Esophagus muscularis mucosa (tissue), 4 donors: ENCODE measurements around the gene ALCAM. TPM values are rescaled to one million over a fixed set of nuclear protein-coding genes. Genes with fewer than 3 reads are reported as not detected.

ENCODE experiments used
- DNase-seq: peaks from one replicate; pipeline ENCODE4 v3.0.0-alpha.2; 2017; ENCODE audit errors: extremely low spot score
- H3K27ac ChIP-seq, 4 donors: fragments of 200-600 bp; sonication (generic); replicated peaks in 1 of 4; 1 replicate in 3 of 4; 2 replicates in 1 of 4; pipeline ENCODE4 v1.5.1; 2016 to 2019; ENCODE audit warnings: mild to moderate bottlenecking in 1 of 4
- H3K27me3 ChIP-seq, 4 donors: fragments of 200-600 bp; sonication (generic); one replicate each; pipeline versions ENCODE4 v1.5.1 to v1.6.0; 2016 to 2019
- H3K36me3 ChIP-seq, 4 donors: fragments of 200-600 bp; sonication (generic); one replicate each; pipeline ENCODE4 v1.5.1; 2016 to 2019
- H3K4me1 ChIP-seq, 4 donors: fragments of 200-600 bp; sonication (generic); one replicate each; pipeline ENCODE4 v1.5.1; 2016 to 2019
- H3K4me3 ChIP-seq, 4 donors: fragments of 200-600 bp; sonication (generic); 1 replicate in 2 of 4; 2 replicates in 2 of 4; pipeline ENCODE4 v1.5.1; 2016 to 2019; ENCODE audit warnings: mild to moderate bottlenecking in 4 of 4, moderate library complexity in 1 of 4
- H3K9me3 ChIP-seq, 4 donors: fragments of 200-600 bp; sonication (generic); 1 replicate in 3 of 4; 2 replicates in 1 of 4; pipeline ENCODE4 v1.5.1; 2016 to 2019
- EP300 ChIP-seq: sonication (generic); formaldehyde crosslinking; IDR thresholded peaks from one replicate; pipeline ENCODE4 v1.6.1; 2017; ENCODE audit warnings: antibody characterized with exemption
- POLR2A ChIP-seq: fragments of 450-650 bp; IDR thresholded peaks from one replicate; pipeline ENCODE4 v1.6.1; 2017; ENCODE audit warnings: antibody characterized with exemption, moderate library complexity, mild to moderate bottlenecking, low read depth
- POLR2AphosphoS5 ChIP-seq, 2 donors: sonication (generic); formaldehyde crosslinking; IDR thresholded peaks; one replicate each; pipeline ENCODE4 v1.6.1; 2017; ENCODE audit warnings: antibody characterized with exemption in 2 of 2
- WGBS: methylation state at CpG from one replicate; pipeline ENCODE4 v1.1.5; 2018; 5-methylcytosine and 5-hydroxymethylcytosine counted together
- intact Hi-C: fragments of 100-400 bp; cut with DNase I; formaldehyde crosslinking; loops from one replicate; pipeline ENCODE4 v1.15.1; 2023
- total RNA-seq, 4 donors: library from RNA; depleted of rRNA; stranded (reverse); fragments of >200 nt; gene quantifications; one replicate each; pipeline versions ENCODE4 v1.1.0 to v1.2.1, GENCODE V29; 2016
- TF ChIP-seq, protein P1 (sequence below), 3 experiments: fragments of 200-600 bp in 2 of 3; fragments of 450-650 bp in 1 of 3; sonication (generic) in 2 of 3; IDR thresholded peaks; one replicate each; pipeline ENCODE4 v1.5.1; 2017 to 2019; ENCODE audit warnings: antibody characterized with exemption in 3 of 3, mild to moderate bottlenecking in 2 of 3, moderate library complexity in 1 of 3

ALCAM gene
- total RNA-seq, 4 donors from 2014 or later: 19.0 to 26.2 (median 22.6) TPM

DNA sequence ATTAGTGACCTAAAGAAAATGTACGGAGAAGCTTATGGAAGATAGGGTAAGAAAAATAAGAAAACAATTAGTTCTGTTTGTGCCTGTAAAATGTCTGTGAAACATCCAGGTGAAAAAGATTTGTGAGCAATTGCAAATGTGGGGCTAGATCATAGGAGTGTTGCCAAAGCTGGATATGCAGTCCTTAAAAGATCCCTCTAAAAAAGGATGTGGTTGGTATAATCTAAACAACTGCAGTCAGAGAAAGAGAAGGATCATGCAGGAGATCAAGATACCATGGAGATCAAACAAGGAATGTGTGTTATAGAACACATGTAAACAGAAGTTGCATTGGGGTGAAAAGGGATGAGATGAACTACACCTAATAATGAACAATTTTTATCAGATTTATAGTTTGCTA is 116.8 kb downstream of the ALCAM start:
- TF ChIP-seq, protein P1, sequence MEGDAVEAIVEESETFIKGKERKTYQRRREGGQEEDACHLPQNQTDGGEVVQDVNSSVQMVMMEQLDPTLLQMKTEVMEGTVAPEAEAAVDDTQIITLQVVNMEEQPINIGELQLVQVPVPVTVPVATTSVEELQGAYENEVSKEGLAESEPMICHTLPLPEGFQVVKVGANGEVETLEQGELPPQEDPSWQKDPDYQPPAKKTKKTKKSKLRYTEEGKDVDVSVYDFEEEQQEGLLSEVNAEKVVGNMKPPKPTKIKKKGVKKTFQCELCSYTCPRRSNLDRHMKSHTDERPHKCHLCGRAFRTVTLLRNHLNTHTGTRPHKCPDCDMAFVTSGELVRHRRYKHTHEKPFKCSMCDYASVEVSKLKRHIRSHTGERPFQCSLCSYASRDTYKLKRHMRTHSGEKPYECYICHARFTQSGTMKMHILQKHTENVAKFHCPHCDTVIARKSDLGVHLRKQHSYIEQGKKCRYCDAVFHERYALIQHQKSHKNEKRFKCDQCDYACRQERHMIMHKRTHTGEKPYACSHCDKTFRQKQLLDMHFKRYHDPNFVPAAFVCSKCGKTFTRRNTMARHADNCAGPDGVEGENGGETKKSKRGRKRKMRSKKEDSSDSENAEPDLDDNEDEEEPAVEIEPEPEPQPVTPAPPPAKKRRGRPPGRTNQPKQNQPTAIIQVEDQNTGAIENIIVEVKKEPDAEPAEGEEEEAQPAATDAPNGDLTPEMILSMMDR (IDR thresholded peaks at IDR 0.05): no peak
- no peak for TF ChIP-seq POLR2AphosphoS5 (IDR thresholded peaks at IDR 0.05)
- TF ChIP-seq POLR2A: no peak
- no peak for TF ChIP-seq EP300
- no peak overlapping the region for H3K27ac ChIP-seq

DNA sequence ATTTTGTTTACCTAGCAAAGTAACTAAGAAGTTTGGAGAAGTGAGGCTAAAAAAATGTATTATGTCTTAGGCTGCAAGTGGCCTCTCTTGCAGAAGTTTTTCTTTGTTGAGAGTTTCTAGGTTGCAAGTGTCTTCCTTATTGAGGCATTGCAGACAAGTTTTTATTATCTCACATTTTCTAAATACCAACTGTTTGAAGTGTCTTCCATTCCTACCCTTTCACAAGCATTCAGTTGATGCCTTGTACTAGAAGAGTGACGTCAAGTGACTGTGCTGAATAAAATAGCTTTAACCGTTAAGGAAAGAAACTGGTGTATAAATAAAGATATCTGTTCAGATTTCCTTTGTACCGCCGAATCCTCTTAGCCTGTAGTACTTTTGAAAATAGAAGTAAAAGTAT is 123.3 kb downstream of the ALCAM start:
- H3K36me3 ChIP-seq: peaks cover 0 to 3% (median 0%) of the 10 kb centered on the region in 4 donors
- WGBS: 94% methylated on average over 4 of the region's 4 CpGs
- TF ChIP-seq, protein P1 (IDR thresholded peaks at IDR 0.05): no peak
- TF ChIP-seq EP300 (no peak), POLR2A (no peak), POLR2AphosphoS5 (IDR thresholded peaks at IDR 0.05) (no peak)
- no peak overlapping the region for H3K4me3 ChIP-seq
- H3K27me3 ChIP-seq: no peaks in the 10 kb centered on the region
- no peak for DNase-seq
- H3K9me3 ChIP-seq: no peaks in the 10 kb centered on the region
- intact Hi-C loops: no loop called here
- H3K4me1 ChIP-seq: no peaks in the 10 kb centered on the region
- no peak overlapping the region for H3K27ac ChIP-seq

More for the DNA sequence above, 116.8 kb downstream of the ALCAM start:
- H3K4me3 ChIP-seq: no peak overlapping the region
- H3K27me3 ChIP-seq: no peaks in the 10 kb centered on the region
- no peaks in the 10 kb centered on the region for H3K36me3 ChIP-seq
- H3K9me3 ChIP-seq: no peaks in the 10 kb centered on the region
- WGBS: 50% methylated on average over 1 of the region's 1 CpG
- intact Hi-C loops: no loop called here
- no peaks in the 10 kb centered on the region for H3K4me1 ChIP-seq
- no peak for DNase-seq

DNA sequence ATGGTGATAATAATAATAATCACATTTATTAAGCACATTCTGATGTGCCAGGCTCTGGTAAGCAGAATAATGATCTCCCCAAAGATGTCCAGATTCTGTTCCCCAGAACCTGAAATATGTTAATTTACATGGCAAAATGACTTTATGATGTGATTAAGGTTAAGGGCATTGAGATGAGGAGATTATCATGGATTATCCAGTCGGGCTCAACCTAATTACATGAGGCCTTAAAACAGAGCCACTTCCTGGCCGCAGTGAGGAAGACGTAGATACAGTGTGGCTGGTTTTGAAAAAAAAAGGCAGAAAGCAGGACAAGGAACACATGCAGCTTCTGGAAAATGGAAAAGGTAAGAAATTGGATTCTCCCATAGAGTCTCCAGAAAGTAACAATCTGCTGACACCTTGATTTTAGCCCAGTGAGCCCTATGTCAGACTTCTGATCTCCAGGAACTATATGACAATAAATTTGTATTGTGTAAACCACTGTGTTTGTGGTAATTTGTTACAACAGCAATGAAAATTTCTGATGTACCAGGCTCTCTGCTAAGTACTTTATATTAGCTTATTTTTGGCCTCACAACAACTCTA is 126.7 kb downstream of the ALCAM start:
- H3K36me3 ChIP-seq: peaks cover 0 to 3% (median 0%) of the 10 kb centered on the region in 4 donors
- DNase-seq: no peak
- no peak overlapping the region for H3K27ac ChIP-seq
- intact Hi-C loops: no loop called here
- no peaks in the 10 kb centered on the region for H3K4me1 ChIP-seq
- H3K4me3 ChIP-seq: no peak overlapping the region
- no peaks in the 10 kb centered on the region for H3K27me3 ChIP-seq
- H3K9me3 ChIP-seq: no peaks in the 10 kb centered on the region
- WGBS: 94% methylated on average over 3 of the region's 3 CpGs
- no peak for TF ChIP-seq POLR2A
- no peak for TF ChIP-seq POLR2AphosphoS5 (IDR thresholded peaks at IDR 0.05)
- no peak for TF ChIP-seq EP300
- TF ChIP-seq, protein P1 (IDR thresholded peaks at IDR 0.05): no peak

DNA sequence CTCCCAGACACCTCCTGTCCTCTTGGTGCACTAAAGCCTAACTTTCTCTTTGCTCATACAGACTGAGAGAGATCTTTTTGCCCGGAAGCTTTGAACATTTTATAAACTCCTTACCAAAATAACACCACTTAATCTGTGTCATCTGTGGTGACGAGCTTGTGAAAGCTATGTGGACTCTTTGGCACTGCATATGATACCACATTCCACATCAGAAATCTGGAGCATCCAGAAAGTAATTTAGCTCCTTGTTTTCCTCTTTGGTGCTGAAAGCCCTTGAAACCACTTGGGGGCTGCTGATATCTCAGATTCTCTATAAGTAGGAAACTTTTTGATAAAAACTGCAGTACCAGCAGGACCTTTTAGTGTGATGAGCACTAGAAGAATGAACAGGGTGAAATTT is 128.3 kb downstream of the ALCAM start:
- DNase-seq: no peak
- 64% methylated on average over 2 of the region's 2 CpGs for WGBS

More for the DNA sequence above, 128.3 kb downstream of the ALCAM start:
- Histone ChIP-seq H3K36me3 (peaks cover 0 to 3% (median 0%) of the 10 kb centered on the region in 4 donors), H3K4me3 (no peak overlapping the region), H3K4me1 (no peaks in the 10 kb centered on the region), H3K9me3 (no peaks in the 10 kb centered on the region), H3K27ac (no peak overlapping the region), H3K27me3 (no peaks in the 10 kb centered on the region)
- TF ChIP-seq, protein P1 (IDR thresholded peaks at IDR 0.05): no peak
- no peak for TF ChIP-seq POLR2AphosphoS5 (IDR thresholded peaks at IDR 0.05)
- TF ChIP-seq EP300: no peak
- no peak for TF ChIP-seq POLR2A
- intact Hi-C loops: no loop called here
